Measurements from ENCODE around the gene ZNF212.

GRCh38 chr7:149252378-149252777 lies 12.9 kb downstream of the ZNF212 start:
- TF ChIP-seq TAF1 (IDR thresholded peaks at IDR 0.05; ENCODE audit: low read depth) (no peak), REST (IDR thresholded peaks at IDR 0.05; ENCODE audit: borderline replicate concordance) (no peak), EZH2 (IDR thresholded peaks at IDR 0.05; ENCODE audit: borderline replicate concordance, insufficient read depth, low read length, poor library complexity, severe bottlenecking) (no peak), CTCF (IDR thresholded peaks at IDR 0.05; ENCODE audit: poor library complexity, severe bottlenecking) (no peak), EP300 (conservative IDR thresholded peaks at IDR 0.05; ENCODE audit: poor library complexity, severe bottlenecking) (no peak), POLR2AphosphoS5 (IDR thresholded peaks at IDR 0.05) (no peak), RAD21 (conservative IDR thresholded peaks at IDR 0.05) (no peak)

All from neural cell (in vitro differentiated cells).